ENCODE results near the gene CASR. TPM values are rescaled to one million over a fixed set of nuclear protein-coding genes. Genes with fewer than 3 reads are reported as not detected.

Gene CASR
- total and polyA plus RNA-seq, 9 donors, result 0.04 to 0.28 (median 0.04) TPM; not detected in 6

DNA sequence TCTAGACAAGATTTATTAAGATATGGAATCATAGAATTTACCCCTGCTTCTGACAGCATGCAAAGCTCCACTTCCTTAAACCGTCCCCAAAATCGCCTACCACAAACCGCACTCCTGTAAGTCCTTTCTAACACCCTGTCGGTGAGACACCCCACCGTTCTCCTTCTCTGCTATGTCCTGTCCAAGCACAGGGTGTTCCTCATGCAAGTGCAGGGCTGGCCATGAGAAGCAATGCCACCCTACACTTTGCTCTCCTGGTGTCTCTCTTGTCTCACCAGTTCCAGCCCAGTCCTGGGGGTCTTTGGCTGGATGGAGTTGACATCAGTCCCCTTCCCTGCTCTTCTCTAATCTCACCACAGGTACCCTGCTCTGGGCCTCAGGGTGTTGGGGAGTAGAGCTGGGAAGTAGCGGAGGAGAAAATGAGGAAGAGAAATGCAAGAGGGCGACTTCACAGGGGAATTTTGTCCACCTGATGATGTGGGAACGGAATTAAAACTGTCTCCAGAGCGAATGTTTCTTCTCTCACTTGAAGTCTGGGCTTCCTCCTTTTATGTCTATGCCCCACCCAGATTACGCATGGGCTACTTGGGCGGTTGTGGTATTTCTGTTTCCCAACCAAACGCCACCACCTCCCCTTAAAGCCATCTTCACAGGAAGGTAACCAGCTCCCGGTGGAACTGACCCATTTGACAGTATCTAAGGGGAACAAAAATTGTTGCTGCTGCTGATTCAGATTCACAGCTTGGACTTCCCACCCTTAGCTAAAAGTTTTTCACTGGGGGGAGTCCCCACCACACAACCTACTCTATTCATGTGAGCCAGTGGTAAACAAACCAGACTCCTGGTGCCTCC, 49.9 kb downstream of the CASR start:
- Histone ChIP-seq H3K4me3 (ENCODE audit: low read length) (no peak overlapping the region), H3K27me3 (ENCODE audit: control insufficient read depth, insufficient read depth, low read length) (no peaks in the 10 kb centered on the region), H3K36me3 (ENCODE audit: control insufficient read depth, insufficient read depth, low read length) (no peaks in the 10 kb centered on the region), H3K4me1 (ENCODE audit: control insufficient read depth, insufficient read depth, low read length) (no peaks in the 10 kb centered on the region), H3K9me3 (replicated peaks; ENCODE audit: control insufficient read depth, low read depth, low read length) (no peaks in the 10 kb centered on the region), H3K27ac (ENCODE audit: low read length) (no peak overlapping the region)
- peak; percentile 41 for DNase-seq
- WGBS (ENCODE audit: insufficient coverage), result 82% methylated on average over 10 of the region's 13 CpGs

DNA sequence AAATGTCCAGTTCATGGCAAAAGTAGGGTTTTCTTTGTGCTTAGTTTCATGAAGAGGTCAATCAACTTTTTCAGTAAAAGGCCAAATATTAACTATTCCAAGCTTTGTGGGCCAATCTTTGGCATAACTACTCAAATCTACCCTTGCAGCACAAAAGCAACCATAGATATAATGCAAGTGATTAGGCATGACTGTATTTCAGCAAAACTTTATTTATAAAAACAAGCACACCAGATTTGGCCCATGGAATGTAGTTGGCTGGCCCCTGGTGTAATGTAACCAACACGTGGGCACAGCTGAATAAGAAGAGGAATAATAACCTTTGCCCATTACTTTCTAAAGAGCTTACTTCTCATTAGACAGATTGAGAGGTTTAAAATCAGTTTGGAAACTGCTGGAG, 50.6 kb downstream of the CASR start:
- H3K27me3 ChIP-seq (ENCODE audit: control insufficient read depth, insufficient read depth, low read length), result no peaks in the 10 kb centered on the region
- no peaks in the 10 kb centered on the region for H3K4me1 ChIP-seq (ENCODE audit: control insufficient read depth, insufficient read depth, low read length)
- DNase-seq, result no peak
- H3K27ac ChIP-seq (ENCODE audit: low read length), result no peak overlapping the region
- no peak overlapping the region for H3K4me3 ChIP-seq (ENCODE audit: low read length)
- WGBS (ENCODE audit: insufficient coverage), result no CpG with 5 or more reads among the region's 1 CpG
- H3K36me3 ChIP-seq (ENCODE audit: control insufficient read depth, insufficient read depth, low read length), result no peaks in the 10 kb centered on the region
- no peaks in the 10 kb centered on the region for H3K9me3 ChIP-seq (replicated peaks; ENCODE audit: control insufficient read depth, low read depth, low read length)

DNA sequence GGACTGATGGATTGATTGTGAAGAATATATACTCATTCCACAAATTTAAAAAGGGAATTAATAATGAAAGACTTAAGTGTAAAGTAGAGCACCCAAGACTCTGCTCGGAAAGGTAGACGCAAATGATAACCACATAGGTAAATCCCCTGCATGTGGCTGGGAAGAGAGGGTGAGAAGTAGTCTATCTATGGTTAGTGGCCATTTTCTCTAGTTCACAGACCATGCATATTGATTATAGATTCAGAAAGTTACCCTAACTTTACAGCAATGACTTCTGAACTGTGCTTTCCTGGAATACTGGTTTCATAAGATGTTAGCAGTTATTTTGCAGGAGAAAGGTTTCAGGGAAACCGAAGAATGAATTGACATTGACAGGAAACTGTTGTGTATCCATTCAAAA, 51.7 kb downstream of the CASR start:
- H3K36me3 ChIP-seq (ENCODE audit: control insufficient read depth, insufficient read depth, low read length), result no peaks in the 10 kb centered on the region
- WGBS (ENCODE audit: insufficient coverage), result no CpG with 5 or more reads among the region's 3 CpGs
- no peaks in the 10 kb centered on the region for H3K4me1 ChIP-seq (ENCODE audit: control insufficient read depth, insufficient read depth, low read length)
- H3K9me3 ChIP-seq (replicated peaks; ENCODE audit: control insufficient read depth, low read depth, low read length), result no peaks in the 10 kb centered on the region
- H3K27ac ChIP-seq (ENCODE audit: low read length), result no peak overlapping the region
- no peak overlapping the region for H3K4me3 ChIP-seq (ENCODE audit: low read length)
- no peak for DNase-seq
- H3K27me3 ChIP-seq (ENCODE audit: control insufficient read depth, insufficient read depth, low read length), result no peaks in the 10 kb centered on the region

DNA sequence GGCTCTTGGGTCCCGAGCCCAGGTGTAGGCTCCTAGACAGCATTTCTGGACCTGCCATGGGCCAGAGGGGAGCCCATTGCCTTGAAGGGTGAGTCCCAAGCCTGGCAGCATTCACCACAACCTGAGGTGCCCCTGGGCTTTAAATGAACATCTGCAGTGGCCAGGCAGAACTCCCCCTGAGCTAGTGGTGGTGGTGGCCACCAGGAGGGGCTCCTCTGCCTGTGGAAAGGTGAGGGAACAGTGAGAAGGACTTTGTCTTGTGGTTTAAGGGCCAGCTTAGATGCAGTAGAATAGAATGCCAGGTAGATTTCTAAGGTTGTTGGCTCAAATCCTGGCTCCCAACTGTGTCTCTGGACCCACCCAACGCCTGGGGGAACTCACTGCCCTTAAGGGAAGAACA, 55.6 kb downstream of the CASR start:
- Histone ChIP-seq H3K27me3 (ENCODE audit: control insufficient read depth, insufficient read depth, low read length) (no peaks in the 10 kb centered on the region), H3K4me3 (ENCODE audit: low read length) (no peak overlapping the region), H3K36me3 (ENCODE audit: control insufficient read depth, insufficient read depth, low read length) (no peaks in the 10 kb centered on the region), H3K27ac (ENCODE audit: low read length) (no peak overlapping the region), H3K9me3 (replicated peaks; ENCODE audit: control insufficient read depth, low read depth, low read length) (no peaks in the 10 kb centered on the region), H3K4me1 (ENCODE audit: control insufficient read depth, insufficient read depth, low read length) (no peaks in the 10 kb centered on the region)
- no peak for DNase-seq
- 75% methylated on average over 2 of the region's 2 CpGs for WGBS (ENCODE audit: insufficient coverage)

DNA sequence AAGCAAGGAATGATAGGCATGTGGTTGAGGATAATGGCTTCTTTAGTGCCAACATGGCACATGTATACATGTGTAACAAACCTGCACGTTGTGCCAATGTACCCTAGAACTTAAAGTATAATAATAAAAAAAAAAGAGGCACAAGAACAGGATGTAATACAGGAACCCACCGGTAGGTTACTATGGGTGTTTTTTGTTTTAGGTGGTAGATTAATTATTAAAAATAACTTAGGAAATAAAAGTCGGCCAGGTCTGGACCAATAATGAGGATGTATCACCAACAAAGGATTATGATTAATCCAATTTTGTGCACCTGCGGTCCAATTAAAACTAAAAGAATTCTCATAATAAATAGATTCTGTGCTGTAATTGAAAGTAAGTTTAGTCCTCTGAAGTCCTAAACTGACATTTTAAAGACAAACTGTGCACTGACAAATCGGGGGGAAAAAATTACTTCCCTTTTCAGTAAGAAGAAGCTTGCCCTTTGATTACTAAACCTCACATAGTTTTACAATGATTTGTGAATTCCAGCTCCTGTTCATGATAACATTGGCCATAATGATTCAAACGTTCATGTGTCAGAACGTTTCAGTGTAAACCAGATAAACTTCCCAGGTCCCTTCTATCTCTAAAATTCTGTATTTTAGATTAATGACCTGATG, 62.2 kb downstream of the CASR start:
- H3K4me1 ChIP-seq (ENCODE audit: control insufficient read depth, insufficient read depth, low read length), result no peaks in the 10 kb centered on the region
- H3K9me3 ChIP-seq (replicated peaks; ENCODE audit: control insufficient read depth, low read depth, low read length), result no peaks in the 10 kb centered on the region
- peaks cover 4% of the 10 kb centered on the region for H3K27me3 ChIP-seq (ENCODE audit: control insufficient read depth, insufficient read depth, low read length)
- H3K4me3 ChIP-seq (ENCODE audit: low read length), result no peak overlapping the region
- no CpG with 5 or more reads among the region's 7 CpGs for WGBS (ENCODE audit: insufficient coverage)
- no peaks in the 10 kb centered on the region for H3K36me3 ChIP-seq (ENCODE audit: control insufficient read depth, insufficient read depth, low read length)
- H3K27ac ChIP-seq (ENCODE audit: low read length), result peak overlapping the region; percentile 2
- DNase-seq, result no peak

DNA sequence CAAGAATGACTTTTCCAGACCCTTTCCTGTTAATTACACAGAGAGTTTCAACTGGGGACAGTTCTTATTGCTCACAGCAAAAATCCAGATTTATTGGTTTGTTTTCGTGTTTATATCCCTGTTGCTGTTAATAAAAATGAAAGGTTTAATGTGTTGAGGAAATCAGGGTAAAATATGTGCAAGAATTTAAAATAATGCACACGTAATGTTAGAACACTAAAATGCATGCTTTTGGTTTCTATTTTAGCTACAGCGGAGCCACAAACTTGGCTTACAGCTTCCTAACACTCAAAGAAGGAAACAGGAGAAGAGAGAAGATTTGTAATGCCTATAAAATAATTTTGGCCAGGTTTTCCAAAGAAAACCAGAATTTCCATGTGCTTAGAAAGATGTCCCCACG, 62.7 kb downstream of the CASR start:
- WGBS (ENCODE audit: insufficient coverage), result no CpG with 5 or more reads among the region's 4 CpGs
- no peaks in the 10 kb centered on the region for H3K36me3 ChIP-seq (ENCODE audit: control insufficient read depth, insufficient read depth, low read length)
- peak; percentile 36 for DNase-seq
- H3K4me1 ChIP-seq (ENCODE audit: control insufficient read depth, insufficient read depth, low read length), result no peaks in the 10 kb centered on the region
- peak overlapping the region; percentile 2 for H3K27ac ChIP-seq (ENCODE audit: low read length)
- H3K27me3 ChIP-seq (ENCODE audit: control insufficient read depth, insufficient read depth, low read length), result peaks cover 4% of the 10 kb centered on the region
- no peaks in the 10 kb centered on the region for H3K9me3 ChIP-seq (replicated peaks; ENCODE audit: control insufficient read depth, low read depth, low read length)
- H3K4me3 ChIP-seq (ENCODE audit: low read length), result no peak overlapping the region

DNA sequence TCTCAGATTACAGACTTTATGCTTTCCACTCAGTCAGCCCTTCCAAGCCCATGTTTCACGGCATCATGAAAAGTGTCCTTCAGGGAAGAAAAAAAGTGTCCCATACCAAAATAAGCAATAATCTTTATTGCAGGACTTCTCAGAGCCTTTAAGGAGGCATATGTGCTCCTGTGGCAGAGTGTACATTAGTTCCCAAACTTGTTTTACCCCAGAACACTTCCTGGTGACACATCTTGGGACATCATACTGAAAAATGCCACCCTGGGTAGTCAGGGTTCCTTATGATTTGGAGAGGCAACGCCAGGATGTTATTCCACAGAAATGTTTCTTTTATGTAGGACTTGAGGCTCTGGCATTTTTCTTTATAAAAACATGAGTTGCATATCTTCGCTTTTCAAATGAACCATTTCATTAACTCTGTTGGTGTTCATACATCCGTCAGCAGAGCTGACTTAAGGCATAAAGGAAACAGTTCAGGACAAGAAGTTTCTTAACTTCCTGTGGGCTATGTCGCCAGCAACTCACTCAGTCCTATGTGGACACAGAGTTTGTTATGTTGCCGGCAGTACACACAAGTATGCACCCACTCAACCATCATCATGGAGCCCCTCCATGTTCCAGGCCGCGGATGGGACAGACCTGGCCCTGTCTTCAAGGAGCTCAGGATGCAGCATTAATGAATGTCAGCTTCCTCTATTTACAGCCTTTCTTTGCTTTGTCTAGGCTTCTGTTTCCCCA, 63.8 kb downstream of the CASR start:
- no peak overlapping the region for H3K4me3 ChIP-seq (ENCODE audit: low read length)
- no peaks in the 10 kb centered on the region for H3K9me3 ChIP-seq (replicated peaks; ENCODE audit: control insufficient read depth, low read depth, low read length)
- no peak overlapping the region for H3K27ac ChIP-seq (ENCODE audit: low read length)
- WGBS (ENCODE audit: insufficient coverage), result 74% methylated on average over 5 of the region's 8 CpGs
- H3K27me3 ChIP-seq (ENCODE audit: control insufficient read depth, insufficient read depth, low read length), result peaks cover 4% of the 10 kb centered on the region
- no peaks in the 10 kb centered on the region for H3K4me1 ChIP-seq (ENCODE audit: control insufficient read depth, insufficient read depth, low read length)
- peak; percentile 24 for DNase-seq
- H3K36me3 ChIP-seq (ENCODE audit: control insufficient read depth, insufficient read depth, low read length), result no peaks in the 10 kb centered on the region

DNA sequence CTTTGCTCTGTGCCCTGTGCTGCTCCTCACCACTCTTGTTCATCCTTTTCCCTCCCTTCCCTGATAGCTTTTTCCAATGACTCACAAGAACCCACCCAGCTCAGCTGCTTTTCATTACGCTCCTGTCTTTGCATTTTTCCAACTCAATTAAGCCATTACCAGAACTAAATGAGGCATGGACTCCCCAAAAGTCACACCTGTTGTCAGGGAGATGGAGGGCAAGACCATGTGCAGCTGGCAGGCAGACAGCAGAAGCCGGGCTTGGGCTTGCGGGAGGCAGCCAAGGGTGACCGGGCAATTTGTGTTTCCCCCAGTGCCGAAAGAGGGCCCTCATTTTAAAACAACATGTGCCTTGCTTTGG, 64.3 kb downstream of the CASR start:
- H3K4me1 ChIP-seq (ENCODE audit: control insufficient read depth, insufficient read depth, low read length), result no peaks in the 10 kb centered on the region
- H3K27ac ChIP-seq (ENCODE audit: low read length), result no peak overlapping the region
- H3K9me3 ChIP-seq (replicated peaks; ENCODE audit: control insufficient read depth, low read depth, low read length), result no peaks in the 10 kb centered on the region
- 65% methylated on average over 4 of the region's 5 CpGs for WGBS (ENCODE audit: insufficient coverage)
- H3K27me3 ChIP-seq (ENCODE audit: control insufficient read depth, insufficient read depth, low read length), result peaks cover 4% of the 10 kb centered on the region
- H3K36me3 ChIP-seq (ENCODE audit: control insufficient read depth, insufficient read depth, low read length), result no peaks in the 10 kb centered on the region
- no peak for DNase-seq
- no peak overlapping the region for H3K4me3 ChIP-seq (ENCODE audit: low read length)

DNA sequence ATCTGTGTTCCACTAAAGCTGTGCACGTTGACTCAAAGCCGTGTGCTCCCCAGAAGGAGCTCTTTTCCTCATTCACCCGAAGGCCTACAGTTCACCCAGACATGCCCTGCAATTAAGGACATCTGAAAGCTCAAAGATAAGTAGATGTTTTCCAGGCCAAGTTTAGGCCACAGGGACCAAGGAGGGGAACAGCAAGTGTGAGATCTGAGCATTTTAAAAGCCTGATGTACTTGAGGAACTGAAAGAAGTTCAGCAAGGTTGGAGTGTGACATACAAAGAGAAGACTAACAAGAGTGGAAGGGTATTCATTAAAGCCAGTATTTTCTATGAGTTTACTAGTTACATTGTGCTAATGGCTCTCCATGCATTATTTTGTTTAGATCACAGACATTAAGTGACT, 68.0 kb downstream of the CASR start:
- Histone ChIP-seq H3K9me3 (replicated peaks; ENCODE audit: control insufficient read depth, low read depth, low read length) (no peaks in the 10 kb centered on the region), H3K4me1 (ENCODE audit: control insufficient read depth, insufficient read depth, low read length) (no peaks in the 10 kb centered on the region), H3K27me3 (ENCODE audit: control insufficient read depth, insufficient read depth, low read length) (peaks cover 4% of the 10 kb centered on the region), H3K27ac (ENCODE audit: low read length) (no peak overlapping the region), H3K4me3 (ENCODE audit: low read length) (no peak overlapping the region), H3K36me3 (ENCODE audit: control insufficient read depth, insufficient read depth, low read length) (no peaks in the 10 kb centered on the region)
- no CpG with 5 or more reads among the region's 3 CpGs for WGBS (ENCODE audit: insufficient coverage)
- DNase-seq, result peak; percentile 19

DNA sequence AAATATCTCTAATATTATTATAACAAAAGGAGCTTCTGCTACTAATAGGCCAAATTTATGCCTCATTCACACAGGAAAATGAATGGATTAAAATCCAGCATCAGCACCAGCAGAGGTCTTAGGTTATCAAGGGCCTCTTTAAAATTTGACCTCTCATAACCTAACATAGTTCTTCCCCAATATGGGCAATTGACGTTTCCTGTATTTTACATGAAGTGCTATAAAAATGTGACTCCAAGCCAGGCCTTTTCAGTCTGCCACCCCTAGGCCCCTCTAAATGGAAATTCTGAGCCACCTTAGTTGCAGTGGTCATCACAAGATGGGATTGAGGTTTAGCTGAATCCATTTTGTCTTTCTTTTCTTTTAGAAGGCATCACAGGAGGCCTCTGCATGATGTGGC, 70.1 kb downstream of the CASR start:
- WGBS (ENCODE audit: insufficient coverage), result no CpG with 5 or more reads among the region's 1 CpG
- H3K36me3 ChIP-seq (ENCODE audit: control insufficient read depth, insufficient read depth, low read length), result no peaks in the 10 kb centered on the region

More for the DNA sequence above, 70.1 kb downstream of the CASR start:
- Histone ChIP-seq H3K4me3 (ENCODE audit: low read length) (no peak overlapping the region), H3K27me3 (ENCODE audit: control insufficient read depth, insufficient read depth, low read length) (peaks cover 4% of the 10 kb centered on the region), H3K27ac (ENCODE audit: low read length) (no peak overlapping the region), H3K4me1 (ENCODE audit: control insufficient read depth, insufficient read depth, low read length) (no peaks in the 10 kb centered on the region), H3K9me3 (replicated peaks; ENCODE audit: control insufficient read depth, low read depth, low read length) (no peaks in the 10 kb centered on the region)
- no peak for DNase-seq
